ENCODE measurements around the gene PARD3B. TPM values are rescaled to one million over a fixed set of nuclear protein-coding genes. Genes with fewer than 3 reads are reported as not detected.

Gene PARD3B
- total RNA-seq, 2 experiments from 2014 or later = 0.23 to 0.53 TPM

GRCh38 chr2:204946892-204947291 is 401.6 kb downstream of the PARD3B start:
- no peak overlapping the region for H3K4me3 Mint-ChIP-seq
- no peak for DNase-seq
- no peaks in the 10 kb centered on the region for H3K27me3 Mint-ChIP-seq
- H3K27ac Mint-ChIP-seq = peak overlapping the region; percentile 32
- H3K36me3 Mint-ChIP-seq (ENCODE audit: low read depth) = peaks cover 46% of the 10 kb centered on the region
- H3K4me1 Mint-ChIP-seq = peaks cover 45% of the 10 kb centered on the region
- CTCF ChIA-PET = no interaction called here
- POLR2A ChIA-PET = no interaction called here
- H3K9me3 Mint-ChIP-seq = peaks cover 32% of the 10 kb centered on the region

GRCh38 chr2:204947405-204947804 is 402.1 kb downstream of the PARD3B start:
- Mint-ChIP-seq H3K27ac (peak overlapping the region; percentile 82), H3K9me3 (peaks cover 32% of the 10 kb centered on the region), H3K36me3 (ENCODE audit: low read depth) (peaks cover 43% of the 10 kb centered on the region), H3K4me3 (no peak overlapping the region), H3K4me1 (peaks cover 45% of the 10 kb centered on the region), H3K27me3 (no peaks in the 10 kb centered on the region)
- no peak for DNase-seq
- ChIA-PET CTCF (no interaction called here), POLR2A (no interaction called here)

- H3K4me1 Mint-ChIP-seq = peaks cover 45% of the 10 kb centered on the region
- H3K36me3 Mint-ChIP-seq (ENCODE audit: low read depth) = peaks cover 44% of the 10 kb centered on the region
- peak overlapping the region; percentile 6 for H3K4me3 Mint-ChIP-seq
- H3K27me3 Mint-ChIP-seq = no peaks in the 10 kb centered on the region
- peaks cover 29% of the 10 kb centered on the region for H3K9me3 Mint-ChIP-seq
- DNase-seq = no peak
- ChIA-PET POLR2A (interaction anchor here (3.1 kb wide), 1 partner anchor 19 kb away, joined by 16 read pairs; no protein-coding TSS in a partner anchor), CTCF (no interaction called here)
- H3K27ac Mint-ChIP-seq = peak overlapping the region; percentile 82
These were observed 402.9 kb downstream of the PARD3B start for GRCh38 chr2:204948024-204948763.

- Mint-ChIP-seq H3K4me1 (peaks cover 45% of the 10 kb centered on the region), H3K36me3 (ENCODE audit: low read depth) (peaks cover 44% of the 10 kb centered on the region), H3K4me3 (peak overlapping the region; percentile 6), H3K27ac (peak overlapping the region; percentile 82), H3K27me3 (no peaks in the 10 kb centered on the region), H3K9me3 (peaks cover 25% of the 10 kb centered on the region)
- ChIA-PET CTCF (no interaction called here), POLR2A (interaction anchor here (3.1 kb wide), 1 partner anchor 18 kb away, joined by 16 read pairs; no protein-coding TSS in a partner anchor)
- no peak for DNase-seq
These were observed 403.5 kb downstream of the PARD3B start for GRCh38 chr2:204948822-204949221.

GRCh38 chr2:204950695-204951346 is 405.5 kb downstream of the PARD3B start:
- Mint-ChIP-seq H3K9me3 (peaks cover 12% of the 10 kb centered on the region), H3K27me3 (no peaks in the 10 kb centered on the region), H3K27ac (no peak overlapping the region), H3K36me3 (ENCODE audit: low read depth) (peaks cover 30% of the 10 kb centered on the region), H3K4me1 (peaks cover 43% of the 10 kb centered on the region), H3K4me3 (no peak overlapping the region)
- ChIA-PET CTCF (no interaction called here), POLR2A (interaction anchor here (0.6 to 3.1 kb wide), 3 partner anchors 15 to 1193 kb away, joined by 3 to 16 read pairs (median 3); no protein-coding TSS in a partner anchor)
- DNase-seq = no peak

GRCh38 chr2:204958371-204958770 is 413.1 kb downstream of the PARD3B start:
- Mint-ChIP-seq H3K36me3 (ENCODE audit: low read depth) (peaks cover 20% of the 10 kb centered on the region), H3K4me3 (peak overlapping the region; percentile 44), H3K27ac (peak overlapping the region; percentile 30), H3K27me3 (peaks cover 4% of the 10 kb centered on the region), H3K4me1 (peaks cover 19% of the 10 kb centered on the region), H3K9me3 (peaks cover 13% of the 10 kb centered on the region)
- ChIA-PET POLR2A (no interaction called here), CTCF (no interaction called here)
- DNase-seq = no peak

GRCh38 chr2:204964414-204964813 is 419.1 kb downstream of the PARD3B start:
- CTCF ChIA-PET = interaction anchor here (1.5 kb wide), 1 partner anchor 12 kb away, joined by 3 read pairs; no protein-coding TSS in a partner anchor
- no peak overlapping the region for H3K4me3 Mint-ChIP-seq
- H3K4me1 Mint-ChIP-seq = peaks cover 36% of the 10 kb centered on the region
- H3K9me3 Mint-ChIP-seq = peaks cover 9% of the 10 kb centered on the region
- peaks cover 36% of the 10 kb centered on the region for H3K36me3 Mint-ChIP-seq (ENCODE audit: low read depth)
- no peak overlapping the region for H3K27ac Mint-ChIP-seq
- POLR2A ChIA-PET = no interaction called here
- DNase-seq = no peak
- peaks cover 4% of the 10 kb centered on the region for H3K27me3 Mint-ChIP-seq

GRCh38 chr2:204966245-204966644 is 421.0 kb downstream of the PARD3B start:
- H3K4me3 Mint-ChIP-seq = no peak overlapping the region
- H3K9me3 Mint-ChIP-seq = peaks cover 8% of the 10 kb centered on the region
- H3K4me1 Mint-ChIP-seq = peaks cover 50% of the 10 kb centered on the region
- peaks cover under 1% of the 10 kb centered on the region for H3K27me3 Mint-ChIP-seq
- ChIA-PET CTCF (interaction anchor here (1.2 to 1.4 kb wide), 2 partner anchors 10 to 788 kb away, joined by 3 read pairs; no protein-coding TSS in a partner anchor), POLR2A (interaction anchor here (1.4 to 2.7 kb wide), 3 partner anchors 15 to 85 kb away, joined by 3 to 18 read pairs (median 16); no protein-coding TSS in a partner anchor)
- H3K36me3 Mint-ChIP-seq (ENCODE audit: low read depth) = peaks cover 46% of the 10 kb centered on the region
- peak overlapping the region; percentile 96 for H3K27ac Mint-ChIP-seq
- DNase-seq = no peak

GRCh38 chr2:204967199-204967960 is 422.1 kb downstream of the PARD3B start:
- Mint-ChIP-seq H3K36me3 (ENCODE audit: low read depth) (peaks cover 42% of the 10 kb centered on the region), H3K27ac (peak overlapping the region; percentile 96), H3K9me3 (peaks cover 7% of the 10 kb centered on the region), H3K4me3 (peak overlapping the region; percentile 51), H3K4me1 (peaks cover 54% of the 10 kb centered on the region), H3K27me3 (no peaks in the 10 kb centered on the region)
- ChIA-PET POLR2A (interaction anchor here (0.5 to 2.7 kb wide), 9 partner anchors 9 to 89 kb away, joined by 3 to 18 read pairs (median 5); no protein-coding TSS in a partner anchor), CTCF (interaction anchor here (0.8 to 1.2 kb wide), 2 partner anchors 96 to 789 kb away, joined by 3 read pairs; no protein-coding TSS in a partner anchor)
- DNase-seq = peak; percentile 83

- POLR2A ChIA-PET = interaction anchor here (0.9 to 1.3 kb wide), 4 partner anchors 8 to 89 kb away, joined by 3 to 6 read pairs (median 3); no protein-coding TSS in a partner anchor
- Mint-ChIP-seq H3K9me3 (peaks cover 13% of the 10 kb centered on the region), H3K4me3 (no peak overlapping the region), H3K36me3 (ENCODE audit: low read depth) (peaks cover 41% of the 10 kb centered on the region), H3K4me1 (peaks cover 47% of the 10 kb centered on the region), H3K27me3 (no peaks in the 10 kb centered on the region), H3K27ac (peak overlapping the region; percentile 60)
- CTCF ChIA-PET = interaction anchor here (1.0 to 1.1 kb wide), 2 partner anchors 27 to 89 kb away, joined by 3 to 8 read pairs; no protein-coding TSS in a partner anchor
- no peak for DNase-seq
These were observed 426.1 kb downstream of the PARD3B start for GRCh38 chr2:204971206-204971907.

GRCh38 chr2:204972161-204972560 is 426.9 kb downstream of the PARD3B start:
- DNase-seq = no peak
- CTCF ChIA-PET = interaction anchor here (1.0 kb wide), 1 partner anchor 28 kb away, joined by 3 read pairs; no protein-coding TSS in a partner anchor
- Mint-ChIP-seq H3K27me3 (no peaks in the 10 kb centered on the region), H3K4me3 (no peak overlapping the region), H3K27ac (no peak overlapping the region), H3K4me1 (peaks cover 39% of the 10 kb centered on the region), H3K36me3 (ENCODE audit: low read depth) (peaks cover 42% of the 10 kb centered on the region), H3K9me3 (peaks cover 18% of the 10 kb centered on the region)
- POLR2A ChIA-PET = interaction anchor here (1.2 kb wide), 1 partner anchor 14 kb away, joined by 3 read pairs; no protein-coding TSS in a partner anchor
